ENCODE data around the gene GNPAT.

GNPAT gene

GRCh38 chr1:231242516-231243198 lies 1.6 kb downstream of the GNPAT start:
- DNase-seq (ENCODE audit: low read depth) = peak; percentile 21
- peak overlapping the region; percentile 93 for H3K4me3 ChIP-seq (ENCODE audit: low read length)
- TF ChIP-seq CTCF (conservative IDR thresholded peaks at IDR 0.05; ENCODE audit: low read length) = no peak

- no peak for TF ChIP-seq CTCF (conservative IDR thresholded peaks at IDR 0.05; ENCODE audit: low read length)
- DNase-seq (ENCODE audit: low read depth) = no peak
Observed at GRCh38 chr1:231248778-231249177, 7.8 kb downstream of the GNPAT start.

GRCh38 chr1:231252336-231252735 lies 11.3 kb downstream of the GNPAT start:
- DNase-seq (ENCODE audit: low read depth) = no peak
- H3K4me3 ChIP-seq (ENCODE audit: low read length) = no peak overlapping the region
- no peak for TF ChIP-seq CTCF (conservative IDR thresholded peaks at IDR 0.05; ENCODE audit: low read length)

More at GRCh38 chr1:231248778-231249177, 7.8 kb downstream of the GNPAT start:
- H3K4me3 ChIP-seq (ENCODE audit: low read length) = no peak overlapping the region

- TF ChIP-seq CTCF (conservative IDR thresholded peaks at IDR 0.05; ENCODE audit: low read length) = no peak
- DNase-seq (ENCODE audit: low read depth) = no peak
- no peak overlapping the region for H3K4me3 ChIP-seq (ENCODE audit: low read length)
Observed at GRCh38 chr1:231260351-231260750, 19.3 kb downstream of the GNPAT start.

- no peak for TF ChIP-seq CTCF (conservative IDR thresholded peaks at IDR 0.05; ENCODE audit: low read length)
- DNase-seq (ENCODE audit: low read depth) = no peak
- H3K4me3 ChIP-seq (ENCODE audit: low read length) = no peak overlapping the region
Observed at GRCh38 chr1:231264642-231265041, 23.6 kb downstream of the GNPAT start.

GRCh38 chr1:231265379-231265778 lies 24.4 kb downstream of the GNPAT start:
- no peak overlapping the region for H3K4me3 ChIP-seq (ENCODE audit: low read length)
- no peak for DNase-seq (ENCODE audit: low read depth)
- no peak for TF ChIP-seq CTCF (conservative IDR thresholded peaks at IDR 0.05; ENCODE audit: low read length)

GRCh38 chr1:231266811-231267322 lies 25.9 kb downstream of the GNPAT start:
- no peak for DNase-seq (ENCODE audit: low read depth)
- no peak for TF ChIP-seq CTCF (conservative IDR thresholded peaks at IDR 0.05; ENCODE audit: low read length)
- H3K4me3 ChIP-seq (ENCODE audit: low read length) = no peak overlapping the region

All from AG10803 (cell line).